ENCODE data around the gene CNOT3.

- no peak for TF ChIP-seq CTBP1 (IDR thresholded peaks at IDR 0.05; ENCODE audit: borderline replicate concordance)
- no peak for TF ChIP-seq BHLHE40 (IDR thresholded peaks at IDR 0.05; ENCODE audit: borderline replicate concordance)
- TF ChIP-seq ZNF384 (IDR thresholded peaks at IDR 0.05), result no peak
- no peak for TF ChIP-seq SP1 (IDR thresholded peaks at IDR 0.05)
- no peak for TF ChIP-seq TARDBP (IDR thresholded peaks at IDR 0.05)
- TF ChIP-seq, protein P1, sequence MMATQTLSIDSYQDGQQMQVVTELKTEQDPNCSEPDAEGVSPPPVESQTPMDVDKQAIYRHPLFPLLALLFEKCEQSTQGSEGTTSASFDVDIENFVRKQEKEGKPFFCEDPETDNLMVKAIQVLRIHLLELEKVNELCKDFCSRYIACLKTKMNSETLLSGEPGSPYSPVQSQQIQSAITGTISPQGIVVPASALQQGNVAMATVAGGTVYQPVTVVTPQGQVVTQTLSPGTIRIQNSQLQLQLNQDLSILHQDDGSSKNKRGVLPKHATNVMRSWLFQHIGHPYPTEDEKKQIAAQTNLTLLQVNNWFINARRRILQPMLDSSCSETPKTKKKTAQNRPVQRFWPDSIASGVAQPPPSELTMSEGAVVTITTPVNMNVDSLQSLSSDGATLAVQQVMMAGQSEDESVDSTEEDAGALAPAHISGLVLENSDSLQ (IDR thresholded peaks at IDR 0.05), result no peak
- no peak for TF ChIP-seq FOXM1 (IDR thresholded peaks at IDR 0.05; ENCODE audit: borderline replicate concordance)
- TF ChIP-seq FOXK2 (IDR thresholded peaks at IDR 0.05), result no peak
- no peak for TF ChIP-seq ELF4 (IDR thresholded peaks at IDR 0.05)
- TF ChIP-seq HDGF (IDR thresholded peaks at IDR 0.05; ENCODE audit: borderline replicate concordance), result no peak
- no peak for TF ChIP-seq ARNT (IDR thresholded peaks at IDR 0.05)
- no peak for TF ChIP-seq SUZ12 (IDR thresholded peaks at IDR 0.05)
- no peak for TF ChIP-seq L3MBTL2 (conservative IDR thresholded peaks at IDR 0.05)
These were observed 4.7 kb downstream of the CNOT3 start for GRCh38 chr19:54142166-54142780.

Measured in HEK293T (cell line).